H9 (cell line): ENCODE data around the gene SPIB. TPM values are rescaled to one million over a fixed set of nuclear protein-coding genes. Genes with fewer than 3 reads are reported as not detected.

Source experiments
- DNase-seq: peaks from one replicate; pipeline ENCODE4 v3.0.0-alpha.2; 2017
- H2AFZ ChIP-seq: one replicate; pipeline ENCODE4 v1.6.1; 2013; ENCODE audit warnings: mild to moderate bottlenecking, low read length, control low read depth, moderate library complexity
- H2AK5ac ChIP-seq: 2 replicates; pipeline ENCODE4 v1.6.1; 2013; ENCODE audit warnings: low read length, control low read depth, mixed read lengths; ENCODE audit not compliant: insufficient read length
- H2BK120ac ChIP-seq: one replicate; pipeline ENCODE4 v1.6.1; 2013; ENCODE audit warnings: low read depth, mild to moderate bottlenecking, low read length, control low read depth, inconsistent platforms; ENCODE audit not compliant: poor library complexity, severe bottlenecking
- H2BK12ac ChIP-seq: 2 replicates; pipeline ENCODE4 v1.6.1; 2013; ENCODE audit warnings: low read length, control low read depth, mixed read lengths, low read depth; ENCODE audit not compliant: insufficient read length
- H2BK15ac ChIP-seq: 2 replicates; pipeline ENCODE4 v1.6.1; 2013; ENCODE audit warnings: low read depth, low read length, control low read depth
- H2BK20ac ChIP-seq: one replicate; pipeline ENCODE4 v1.6.1; 2013; ENCODE audit warnings: low read depth, mild to moderate bottlenecking, low read length, control low read depth, inconsistent platforms; ENCODE audit not compliant: poor library complexity, severe bottlenecking
- H2BK5ac ChIP-seq: 2 replicates; pipeline ENCODE4 v1.6.1; 2013; ENCODE audit warnings: low read length, control low read depth, mixed read lengths; ENCODE audit not compliant: insufficient read length
- H3K14ac ChIP-seq: 2 replicates; pipeline ENCODE4 v1.6.1; 2013; ENCODE audit warnings: low read length, control low read depth; ENCODE audit not compliant: insufficient read depth
- H3K18ac ChIP-seq: 2 replicates; pipeline ENCODE4 v1.6.1; 2013; ENCODE audit warnings: low read depth, mild to moderate bottlenecking, mixed read lengths, low read length, control low read depth; ENCODE audit not compliant: insufficient read length
- H3K23ac ChIP-seq: 2 replicates; pipeline ENCODE4 v1.6.1; 2013; ENCODE audit warnings: low read length, control low read depth, mixed read lengths, low read depth; ENCODE audit not compliant: insufficient read length
- H3K23me2 ChIP-seq: 2 replicates; pipeline ENCODE4 v1.6.1; 2013; ENCODE audit warnings: low read depth, mild to moderate bottlenecking, mixed read lengths, low read length, control low read depth; ENCODE audit not compliant: insufficient read length, poor library complexity, severe bottlenecking
- H3K27ac ChIP-seq: 2 replicates; pipeline ENCODE4 v1.5.1; 2013; ENCODE audit warnings: low read length, control low read depth, mixed read lengths, low read depth; ENCODE audit not compliant: insufficient read length
- H3K27me3 ChIP-seq: 2 replicates; pipeline ENCODE4 v1.6.1; 2013; ENCODE audit warnings: low read length, control low read depth, inconsistent platforms; ENCODE audit not compliant: insufficient read depth
- H3K4ac ChIP-seq: 2 replicates; pipeline ENCODE4 v1.6.1; 2013; ENCODE audit warnings: low read depth, mild to moderate bottlenecking, control low read depth, inconsistent platforms, low read length, moderate library complexity
- H3K4me1 ChIP-seq: 2 replicates; pipeline ENCODE4 v1.6.1; 2013; ENCODE audit warnings: low read length, control low read depth, inconsistent platforms; ENCODE audit not compliant: insufficient read depth
- H3K4me2 ChIP-seq: 2 replicates; pipeline ENCODE4 v1.6.1; 2013; ENCODE audit warnings: low read length, control low read depth, mixed read lengths; ENCODE audit not compliant: insufficient read length, insufficient read depth
- H3K56ac ChIP-seq: 2 replicates; pipeline ENCODE4 v1.6.1; 2013; ENCODE audit warnings: low read depth, mild to moderate bottlenecking, mixed read lengths, low read length, control low read depth; ENCODE audit not compliant: insufficient read length
- H3K79me1 ChIP-seq: 2 replicates; pipeline ENCODE4 v1.6.1; 2013; ENCODE audit warnings: low read depth, mild to moderate bottlenecking, moderate library complexity, low read length, control low read depth, inconsistent platforms; ENCODE audit not compliant: insufficient read depth, poor library complexity, severe bottlenecking
- H3K79me2 ChIP-seq: 2 replicates; pipeline ENCODE4 v1.6.1; 2013; ENCODE audit warnings: low read length, control low read depth, inconsistent platforms; ENCODE audit not compliant: insufficient read depth
- H3K9ac ChIP-seq: 2 replicates; pipeline ENCODE4 v1.6.1; 2013; ENCODE audit warnings: low read length, control low read depth, mixed read lengths; ENCODE audit not compliant: insufficient read length; ENCODE audit errors: extremely low read depth
- H3K9me3 ChIP-seq: one replicate; pipeline ENCODE4 v1.6.1; 2013; ENCODE audit warnings: low read depth, low read length, inconsistent platforms; ENCODE audit not compliant: control insufficient read depth
- H3T11ph ChIP-seq: one replicate; pipeline ENCODE4 v1.6.1; 2013; ENCODE audit warnings: mild to moderate bottlenecking, low read length, control low read depth, inconsistent platforms
- H4K20me1 ChIP-seq: one replicate; pipeline ENCODE4 v1.6.1; 2013; ENCODE audit not compliant: control insufficient read depth, insufficient read length, insufficient read depth
- H4K5ac ChIP-seq: 2 replicates; pipeline ENCODE4 v1.6.1; 2013; ENCODE audit warnings: low read depth, mild to moderate bottlenecking, mixed read lengths, low read length, control low read depth; ENCODE audit not compliant: insufficient read length
- H4K8ac ChIP-seq: replicated peaks from 2 replicates; pipeline ENCODE4 v1.6.1; 2013; ENCODE audit warnings: low read length, control low read depth, mixed read lengths, low read depth; ENCODE audit not compliant: insufficient read length
- H4K91ac ChIP-seq: 2 replicates; pipeline ENCODE4 v1.6.1; 2013; ENCODE audit warnings: low read depth, mild to moderate bottlenecking, moderate library complexity, mixed read lengths, low read length, control low read depth; ENCODE audit not compliant: insufficient read length
- H3K27ac Mint-ChIP-seq, 3 experiments: 2 replicates in 2 of 3; 3 replicates in 1 of 3; pipeline ENCODE4 v1.8.0; 2020 to 2021; ENCODE audit warnings: mixed read lengths in 3 of 3, mild to moderate bottlenecking in 1 of 3, moderate library complexity in 1 of 3
- H3K27me3 Mint-ChIP-seq: 2 replicates; pipeline ENCODE4 v1.8.0; 2021; ENCODE audit warnings: low read depth, mild to moderate bottlenecking, moderate library complexity, mixed read lengths
- H3K36me3 Mint-ChIP-seq, 3 experiments: 2 replicates in 2 of 3; 3 replicates in 1 of 3; pipeline ENCODE4 v1.8.0; 2020 to 2021; ENCODE audit warnings: low read depth in 3 of 3, mixed read lengths in 3 of 3; ENCODE audit not compliant: insufficient read depth in 1 of 3
- H3K4me1 Mint-ChIP-seq, 2 experiments: 2 replicates each; pipeline ENCODE4 v1.8.0; 2020; ENCODE audit warnings: mixed read lengths in 2 of 2
- H3K4me3 Mint-ChIP-seq, 2 experiments: 2 replicates in 1 of 2; 3 replicates in 1 of 2; pipeline ENCODE4 v1.8.0; 2020 to 2021; ENCODE audit warnings: mild to moderate bottlenecking in 2 of 2, mixed read lengths in 2 of 2, moderate library complexity in 1 of 2
- H3K9me3 Mint-ChIP-seq, 2 experiments: 2 replicates in 1 of 2; 3 replicates in 1 of 2; pipeline ENCODE4 v1.8.0; 2020; ENCODE audit warnings: mild to moderate bottlenecking in 2 of 2, mixed read lengths in 2 of 2, moderate library complexity in 1 of 2
- CTCF ChIP-seq: fragments of 200-600 bp; sonication (generic); conservative IDR thresholded peaks from 3 replicates; pipeline ENCODE4 v1.8.0; 2021; ENCODE audit warnings: antibody characterized with exemption, mild to moderate bottlenecking
- WGBS: extraction: QIAGEN DNeasy Blood & Tissue Kit; methylation state at CpG from one replicate; pipeline ENCODE4 v1.1.7; 2013; ENCODE audit warnings: missing lambda C conversion rate, low lambda C conversion rate, mixed read lengths; ENCODE audit not compliant: insufficient read length; ENCODE audit errors: extremely low coverage; 5-methylcytosine and 5-hydroxymethylcytosine counted together
- total RNA-seq: library from RNA; stranded (reverse); gene quantifications from 2 replicates; pipeline ENCODE4 v1.2.1, GENCODE V29; 2021

The SPIB gene
- total RNA-seq, 1 experiment from 2014 or later = 33.3 TPM

- DNase-seq = no peak
- no CpG with 5 or more reads among the region's 12 CpGs for WGBS
- H3K36me3 Mint-ChIP-seq = peaks cover 0 to 2% (median 0%) of the 10 kb centered on the region in 3 experiments; a peak in 2 of 7 replicates
These were observed 15.8 kb downstream of the SPIB start for GRCh38 chr19:50434525-50434924.

More at GRCh38 chr19:50434525-50434924, 15.8 kb downstream of the SPIB start:
- no peak overlapping the region for H3K4ac ChIP-seq
- H3T11ph ChIP-seq = no peak overlapping the region
- H2BK5ac ChIP-seq = no peak overlapping the region
- no peak overlapping the region for H3K9ac ChIP-seq
- no peak overlapping the region for H3K4me2 ChIP-seq
- H3K27ac ChIP-seq = no peak overlapping the region
- no peaks in the 10 kb centered on the region for H3K9me3 ChIP-seq
- H2BK20ac ChIP-seq = no peak overlapping the region
- no peak overlapping the region for H4K5ac ChIP-seq
- H2AFZ ChIP-seq = no peak overlapping the region
- H2BK12ac ChIP-seq = no peak overlapping the region
- no peak for TF ChIP-seq CTCF
- Mint-ChIP-seq H3K4me1 (peaks cover 23 to 27% of the 10 kb centered on the region in 2 experiments), H3K27me3 (peaks cover 10% of the 10 kb centered on the region), H3K27ac (peak overlapping the region in 2 of 3 experiments; percentile 23 to 40; a peak in 1 of 7 replicates), H3K9me3 (no peaks in the 10 kb centered on the region; a peak in 1 of 5 replicates), H3K4me3 (0 out of 5 replicates have a peak overlapping the region, but pooled peaks of 1 of the 2 experiments have one; percentile 44)
- H3K23ac ChIP-seq = no peak overlapping the region
- H3K27me3 ChIP-seq = no peaks in the 10 kb centered on the region
- H2BK120ac ChIP-seq = no peak overlapping the region
- no peak overlapping the region for H2AK5ac ChIP-seq
- no peak overlapping the region for H2BK15ac ChIP-seq
- H4K20me1 ChIP-seq = no peaks in the 10 kb centered on the region
- no peaks in the 10 kb centered on the region for H3K79me1 ChIP-seq
- no peak overlapping the region for H4K8ac ChIP-seq
- no peak overlapping the region for H3K56ac ChIP-seq
- H3K4me1 ChIP-seq = peaks cover 3% of the 10 kb centered on the region; the same call in 1 of the 2 replicates
- no peak overlapping the region for H4K91ac ChIP-seq
- H3K14ac ChIP-seq = no peak overlapping the region; the same call in 1 of the 2 replicates
- H3K79me2 ChIP-seq = no peaks in the 10 kb centered on the region
- H3K23me2 ChIP-seq = peaks cover 12% of the 10 kb centered on the region
- no peak overlapping the region for H3K18ac ChIP-seq
